DOHH2 (cell line): ENCODE data around the gene GRWD1.

Source experiments
- EZH2phosphoT487 ChIP-seq: fragments of 200-600 bp; sonication (generic); IDR thresholded peaks from 2 replicates; pipeline ENCODE4 v1.6.1; 2017; ENCODE audit warnings: borderline replicate concordance, mild to moderate bottlenecking, antibody characterized with exemption, low read length, moderate library complexity, mixed read lengths
- TF ChIP-seq, protein P1 (sequence below): fragments of 200-600 bp; sonication (generic); IDR thresholded peaks from one replicate; pipeline ENCODE4 v1.5.1; 2014; ENCODE audit warnings: antibody characterized with exemption, mild to moderate bottlenecking, low read depth, low read length; ENCODE audit not compliant: poor library complexity, severe bottlenecking

DNA sequence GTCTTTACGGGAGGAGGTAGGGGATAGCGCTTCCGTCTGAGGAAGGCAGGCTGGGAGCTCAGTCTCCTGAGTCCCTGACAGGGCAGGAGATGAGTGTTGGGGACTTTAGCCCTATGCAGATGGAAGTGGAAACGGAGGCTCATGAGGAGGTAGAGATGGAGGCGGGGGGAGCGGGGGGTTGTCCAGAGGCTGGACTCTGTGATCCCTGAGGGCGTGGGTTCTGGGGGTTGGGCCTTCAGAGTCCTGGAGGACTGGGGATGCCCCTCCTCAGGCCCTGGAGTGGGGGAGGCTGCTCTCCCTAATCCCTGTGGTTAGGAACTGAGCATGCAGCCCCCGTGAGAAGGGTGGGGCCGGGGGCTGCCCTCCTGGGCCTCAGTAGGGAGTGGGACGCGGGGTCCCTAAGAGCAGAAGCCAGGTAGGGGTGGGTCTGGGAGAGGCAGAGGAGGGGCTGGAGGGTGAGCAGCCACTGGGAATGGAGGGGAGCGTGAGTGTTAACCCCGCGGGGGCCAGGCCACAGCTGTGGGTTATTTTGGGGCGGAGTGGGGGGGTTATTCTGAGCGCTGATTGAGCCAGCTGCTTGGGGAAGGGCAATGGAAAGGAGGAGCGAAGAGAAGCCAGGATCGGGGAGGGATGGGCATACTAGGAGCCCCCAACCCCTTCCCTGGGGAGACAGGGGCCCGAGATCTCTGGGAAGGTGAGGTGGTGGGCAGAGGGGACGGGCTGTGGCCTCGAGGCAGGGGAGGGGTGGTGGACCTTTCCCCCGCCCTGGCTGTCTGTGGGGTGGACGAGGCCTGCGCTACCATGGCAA, 49.6 kb upstream of the GRWD1 start:
- TF ChIP-seq, protein P1, sequence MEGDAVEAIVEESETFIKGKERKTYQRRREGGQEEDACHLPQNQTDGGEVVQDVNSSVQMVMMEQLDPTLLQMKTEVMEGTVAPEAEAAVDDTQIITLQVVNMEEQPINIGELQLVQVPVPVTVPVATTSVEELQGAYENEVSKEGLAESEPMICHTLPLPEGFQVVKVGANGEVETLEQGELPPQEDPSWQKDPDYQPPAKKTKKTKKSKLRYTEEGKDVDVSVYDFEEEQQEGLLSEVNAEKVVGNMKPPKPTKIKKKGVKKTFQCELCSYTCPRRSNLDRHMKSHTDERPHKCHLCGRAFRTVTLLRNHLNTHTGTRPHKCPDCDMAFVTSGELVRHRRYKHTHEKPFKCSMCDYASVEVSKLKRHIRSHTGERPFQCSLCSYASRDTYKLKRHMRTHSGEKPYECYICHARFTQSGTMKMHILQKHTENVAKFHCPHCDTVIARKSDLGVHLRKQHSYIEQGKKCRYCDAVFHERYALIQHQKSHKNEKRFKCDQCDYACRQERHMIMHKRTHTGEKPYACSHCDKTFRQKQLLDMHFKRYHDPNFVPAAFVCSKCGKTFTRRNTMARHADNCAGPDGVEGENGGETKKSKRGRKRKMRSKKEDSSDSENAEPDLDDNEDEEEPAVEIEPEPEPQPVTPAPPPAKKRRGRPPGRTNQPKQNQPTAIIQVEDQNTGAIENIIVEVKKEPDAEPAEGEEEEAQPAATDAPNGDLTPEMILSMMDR = no peak
- no peak for TF ChIP-seq EZH2phosphoT487
